Keratinocyte (primary cell): Measurements from ENCODE around the gene HIPK4. TPM values are rescaled to one million over a fixed set of nuclear protein-coding genes. Genes with fewer than 3 reads are reported as not detected.

Source experiments
- DNase-seq: peaks from one replicate; pipeline ENCODE4 v3.0.0-alpha.2; 2011; ENCODE audit warnings: low read depth, missing footprints, low spot score
- FAIRE-seq: peaks from 2 replicates; lab custom pipeline; 2011; peaks lifted over from hg19 to GRCh38; lab: Jason Lieb, UNC
- H2AFZ ChIP-seq: 2 replicates; pipeline ENCODE4 v1.6.0; 2012; ENCODE audit warnings: low read length, control low read depth, inconsistent platforms; ENCODE audit not compliant: control insufficient read depth
- H3K27ac ChIP-seq: 2 replicates; pipeline ENCODE4 v1.5.1; 2011; ENCODE audit warnings: low read length; ENCODE audit not compliant: control insufficient read depth, insufficient read depth
- H3K27me3 ChIP-seq: 3 replicates; pipeline ENCODE4 v1.6.0; 2011; ENCODE audit warnings: low read length; ENCODE audit not compliant: control insufficient read depth, insufficient read depth; ENCODE audit errors: extremely low read depth
- H3K36me3 ChIP-seq, 2 experiments: 2 replicates in 1 of 2; 3 replicates in 1 of 2; pipeline ENCODE4 v1.5.1; 2011; ENCODE audit warnings: low read length in 2 of 2, mild to moderate bottlenecking in 1 of 2; ENCODE audit not compliant: control insufficient read depth in 2 of 2, insufficient read depth in 2 of 2; ENCODE audit errors: extremely low read depth in 1 of 2
- H3K4me1 ChIP-seq: 3 replicates; pipeline ENCODE4 v1.5.1; 2011; ENCODE audit warnings: low read length; ENCODE audit not compliant: control insufficient read depth, insufficient read depth; ENCODE audit errors: extremely low read depth
- H3K4me2 ChIP-seq: 3 replicates; pipeline ENCODE4 v1.6.0; 2011; ENCODE audit warnings: low read depth, low read length; ENCODE audit not compliant: control insufficient read depth, insufficient read depth; ENCODE audit errors: extremely low read depth
- H3K4me3 ChIP-seq, 3 experiments: fragments of 200-600 bp in 1 of 3; sonication (generic) in 1 of 3; 2 replicates in 2 of 3; 3 replicates in 1 of 3; pipeline ENCODE4 v1.5.1; 2011 to 2016; ENCODE audit warnings: low read length in 3 of 3, mild to moderate bottlenecking in 3 of 3, control low read depth in 2 of 3, inconsistent platforms in 1 of 3, low read depth in 1 of 3, mixed read lengths in 1 of 3, mixed run types in 1 of 3, moderate library complexity in 1 of 3; ENCODE audit not compliant: control insufficient read depth in 2 of 3, insufficient read depth in 2 of 3; ENCODE audit errors: extremely low read depth in 1 of 3
- H3K79me2 ChIP-seq: 2 replicates; pipeline ENCODE4 v1.6.0; 2012; ENCODE audit warnings: low read length; ENCODE audit not compliant: control insufficient read depth, insufficient read depth
- H3K9ac ChIP-seq: 3 replicates; pipeline ENCODE4 v1.6.0; 2011; ENCODE audit warnings: low read length; ENCODE audit not compliant: control insufficient read depth, insufficient read depth; ENCODE audit errors: extremely low read depth
- H3K9me1 ChIP-seq: 3 replicates; pipeline ENCODE4 v1.6.0; 2011; ENCODE audit warnings: low read length; ENCODE audit not compliant: control insufficient read depth, insufficient read depth; ENCODE audit errors: extremely low read depth
- H3K9me3 ChIP-seq: 2 replicates; pipeline ENCODE4 v1.5.1; 2012; ENCODE audit warnings: low read depth, low read length; ENCODE audit not compliant: control insufficient read depth
- H4K20me1 ChIP-seq: 3 replicates; pipeline ENCODE4 v1.6.0; 2011; ENCODE audit warnings: low read length; ENCODE audit not compliant: control insufficient read depth, insufficient read depth; ENCODE audit errors: extremely low read depth
- CTCF ChIP-seq, 3 experiments: IDR thresholded peaks in 1 of 3; conservative IDR thresholded peaks in 1 of 3; optimal IDR thresholded peaks in 1 of 3; 2 replicates in 2 of 3; 3 replicates in 1 of 3; pipeline versions ENCODE3 to v1.5.1; 2011; ENCODE audit warnings: low read length in 3 of 3, mild to moderate bottlenecking in 3 of 3, moderate library complexity in 2 of 3, control low read depth in 1 of 3, inconsistent platforms in 1 of 3; ENCODE audit not compliant: insufficient read depth in 2 of 3; ENCODE audit errors: extremely low read depth in 1 of 3
- EZH2 ChIP-seq: IDR thresholded peaks from one replicate; pipeline ENCODE4 v1.6.1; 2012; ENCODE audit warnings: inconsistent platforms, mild to moderate bottlenecking, low read length, moderate library complexity
- dilution Hi-C: fragments of 300-500 bp; cut with MboI; formaldehyde crosslinking; loops from one replicate; pipeline ENCODE4 v1.7.0; 2020; ENCODE audit warnings: low sequenced_read_pairs; ENCODE audit not compliant: extremely low pct_ligation_motif_present
- polyA plus RNA-seq, 5 experiments: library from polyadenylated mRNA; depleted of rRNA in 3 of 5; stranded (reverse) in 3 of 5; stranded (forward) in 1 of 5; unstranded in 1 of 5; fragments of >200 nt; gene quantifications; 1 replicate in 1 of 5; 2 replicates in 3 of 5; 3 replicates in 1 of 5; pipeline versions ENCODE4 v1.2.1 to v1.2.3, GENCODE V29; 2011 to 2012; ENCODE audit warnings: missing spikeins in 2 of 5, low read depth in 1 of 5, low replicate concordance in 1 of 5

HIPK4 gene
- polyA plus RNA-seq, 1 donor (not counting 4 experiments of a cell fraction or from before 2014, with no cell fraction given) = 0.03 TPM

DNA sequence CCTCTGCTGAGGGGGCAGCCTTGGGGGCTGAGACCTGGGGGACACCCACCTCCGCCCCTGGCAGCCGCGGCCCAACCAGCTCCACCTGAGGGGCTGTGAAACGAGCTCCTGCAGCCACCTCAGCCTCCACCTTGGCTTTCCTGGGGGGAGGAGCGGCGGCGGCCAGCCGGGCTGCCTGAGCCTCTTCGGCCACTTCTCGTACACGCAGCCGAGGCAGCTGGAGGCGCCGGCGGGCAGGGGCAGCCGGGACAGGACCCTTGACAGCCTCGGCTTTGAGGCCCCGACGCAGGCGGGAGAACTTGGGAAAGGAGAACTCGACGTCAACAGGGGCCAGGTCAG lies 7.6 kb upstream of the HIPK4 start:
- Histone ChIP-seq H3K4me3 (no peak overlapping the region), H3K4me2 (no peak overlapping the region), H3K9me3 (no peaks in the 10 kb centered on the region), H4K20me1 (no peaks in the 10 kb centered on the region), H3K36me3 (no peaks in the 10 kb centered on the region), H3K79me2 (no peaks in the 10 kb centered on the region), H3K4me1 (peaks cover 8% of the 10 kb centered on the region), H3K27ac (no peak overlapping the region), H3K27me3 (peaks cover 27% of the 10 kb centered on the region), H3K9ac (no peak overlapping the region), H3K9me1 (no peaks in the 10 kb centered on the region), H2AFZ (no peak overlapping the region)
- dilution Hi-C loops = no loop called here
- FAIRE-seq = no peak
- no peak for TF ChIP-seq EZH2
- DNase-seq = no peak

GRCh38 chr19:40396886-40397567 lies 7.0 kb upstream of the HIPK4 start:
- Histone ChIP-seq H3K79me2 (no peaks in the 10 kb centered on the region), H2AFZ (no peak overlapping the region), H3K9me3 (no peaks in the 10 kb centered on the region), H3K9me1 (no peaks in the 10 kb centered on the region), H3K27ac (no peak overlapping the region), H3K4me1 (peaks cover 8% of the 10 kb centered on the region), H3K4me2 (no peak overlapping the region), H4K20me1 (no peaks in the 10 kb centered on the region), H3K9ac (no peak overlapping the region), H3K36me3 (no peaks in the 10 kb centered on the region), H3K4me3 (no peak overlapping the region), H3K27me3 (peaks cover 27% of the 10 kb centered on the region)
- DNase-seq = no peak
- no peak for FAIRE-seq
- no peak for TF ChIP-seq CTCF (optimal IDR thresholded peaks at IDR 0.05 in 1 of 3, IDR thresholded peaks at IDR 0.05 in 1 of 3, conservative IDR thresholded peaks at IDR 0.05 in 1 of 3; ENCODE audit: extremely low read depth in 1 of 3, insufficient read depth in 2 of 3, low read length in 3 of 3)
- no peak for TF ChIP-seq EZH2
- dilution Hi-C loops = no loop called here

GRCh38 chr19:40395956-40396355 lies 6.0 kb upstream of the HIPK4 start:
- Histone ChIP-seq H3K9ac (no peak overlapping the region), H4K20me1 (no peaks in the 10 kb centered on the region), H3K4me1 (peaks cover 8% of the 10 kb centered on the region), H3K9me3 (no peaks in the 10 kb centered on the region), H3K79me2 (no peaks in the 10 kb centered on the region), H3K27ac (no peak overlapping the region), H3K36me3 (no peaks in the 10 kb centered on the region), H3K4me3 (no peak overlapping the region), H3K9me1 (no peaks in the 10 kb centered on the region), H3K4me2 (peak overlapping the region; percentile 55), H3K27me3 (peaks cover 27% of the 10 kb centered on the region), H2AFZ (no peak overlapping the region)
- TF ChIP-seq EZH2 (peak; percentile 2), CTCF (optimal IDR thresholded peaks at IDR 0.05 in 1 of 3, IDR thresholded peaks at IDR 0.05 in 1 of 3, conservative IDR thresholded peaks at IDR 0.05 in 1 of 3; ENCODE audit: extremely low read depth in 1 of 3, insufficient read depth in 2 of 3, low read length in 3 of 3) (no peak)
- DNase-seq (no peak), FAIRE-seq (no peak)
- dilution Hi-C loops = no loop called here
